Transverse colon (tissue), 4 donors: ENCODE results near the gene GPD1L. TPM values are rescaled to one million over a fixed set of nuclear protein-coding genes. Genes with fewer than 3 reads are reported as not detected.
A peak's percentile ranks its signal among the peaks of the same experiment; 100 is the strongest.

Experiments
- DNase-seq: peaks from one replicate; pipeline ENCODE4 v3.0.0-alpha.2; 2019
- H3K27ac ChIP-seq, 4 donors: fragments of 200-600 bp; sonication (generic); 2 replicates each; pipeline ENCODE4 v1.5.1; 2016 to 2018; ENCODE audit warnings: inconsistent platforms in 4 of 4
- H3K27me3 ChIP-seq: fragments of 200-600 bp; sonication (generic); 2 replicates; pipeline ENCODE4 v1.5.1; 2017; ENCODE audit warnings: inconsistent platforms
- H3K36me3 ChIP-seq, 4 donors: fragments of 200-600 bp; sonication (generic); 2 replicates each; pipeline ENCODE4 v1.5.1; 2017 to 2019; ENCODE audit warnings: inconsistent platforms in 4 of 4
- H3K4me1 ChIP-seq, 4 donors: fragments of 200-600 bp; sonication (generic); 2 replicates each; pipeline ENCODE4 v1.5.1; 2017 to 2020; ENCODE audit warnings: inconsistent platforms in 4 of 4
- H3K4me3 ChIP-seq, 4 donors: fragments of 200-600 bp; sonication (generic); 1 replicate in 1 of 4; 2 replicates in 3 of 4; pipeline versions ENCODE4 v1.5.1 to v1.6.1; 2017 to 2019; ENCODE audit warnings: inconsistent platforms in 4 of 4
- H3K9me3 ChIP-seq, 2 donors: fragments of 200-600 bp; sonication (generic); 2 replicates each; pipeline ENCODE4 v1.5.1; 2017 to 2019; ENCODE audit warnings: inconsistent platforms in 2 of 2
- CTCF ChIP-seq, 5 experiments: fragments of 200-600 bp in 3 of 5; fragments of 450-650 bp in 2 of 5; sonication (generic) in 3 of 5; IDR thresholded peaks; 1 replicate in 2 of 5; 2 replicates in 3 of 5; pipeline ENCODE4 v1.5.1; 2016 to 2017; ENCODE audit warnings: antibody characterized with exemption in 5 of 5, inconsistent platforms in 3 of 5, mild to moderate bottlenecking in 2 of 5, moderate library complexity in 1 of 5
- EP300 ChIP-seq: sonication (generic); formaldehyde crosslinking; IDR thresholded peaks from one replicate; pipeline ENCODE4 v1.6.1; 2017; ENCODE audit warnings: antibody characterized with exemption, low read depth
- POLR2A ChIP-seq: fragments of 450-650 bp; IDR thresholded peaks from one replicate; pipeline ENCODE4 v1.6.1; 2016; ENCODE audit warnings: antibody characterized with exemption, mild to moderate bottlenecking, moderate library complexity
- POLR2AphosphoS5 ChIP-seq, 3 donors: sonication (generic); formaldehyde crosslinking; IDR thresholded peaks; one replicate each; pipeline ENCODE4 v1.6.1; 2016; ENCODE audit warnings: antibody characterized with exemption in 3 of 3
- WGBS, 2 donors: methylation state at CpG; one replicate each; pipeline ENCODE4 v1.1.5; 2018; ENCODE audit warnings: low coverage in 1 of 2; 5-methylcytosine and 5-hydroxymethylcytosine counted together
- in situ Hi-C, 4 donors: fragments of 200-750 bp; cut with MboI; loops; one replicate each; pipeline versions ENCODE4 v1.15.0 to v1.15.1; 2017; ENCODE audit warnings: low sequenced_read_pairs in 3 of 4, low pct_ligation_motif_present in 1 of 4, low pct_unique_long_range_greater_than_20kb in 1 of 4
- intact Hi-C: fragments of 100-400 bp; cut with DNase I; formaldehyde crosslinking; loops from one replicate; pipeline ENCODE4 v1.15.1; 2023; ENCODE audit warnings: low total_unique reads
- total RNA-seq, 4 donors: library from RNA; depleted of rRNA; stranded (reverse); fragments of >200 nt; gene quantifications; one replicate each; pipeline ENCODE4 v1.1.0, GENCODE V29; 2016

Gene GPD1L
- total RNA-seq, 4 donors from 2014 or later = 35.6 to 107 (median 66.5) TPM

- intact Hi-C loops = loop anchor here (5.0 kb wide), 1 partner anchor 39 kb away; no protein-coding TSS in a partner anchor
- TF ChIP-seq POLR2A = no peak
- TF ChIP-seq EP300 = no peak
- TF ChIP-seq CTCF (IDR thresholded peaks at IDR 0.05) = no peak
- no peak for TF ChIP-seq POLR2AphosphoS5 (IDR thresholded peaks at IDR 0.05)
- Histone ChIP-seq H3K4me1 (peaks cover 0 to 5% (median 2%) of the 10 kb centered on the region in 4 donors), H3K4me3 (no peak overlapping the region), H3K9me3 (no peaks in the 10 kb centered on the region), H3K27ac (peak overlapping the region in 1 of 4 donors; percentile 21), H3K36me3 (no peaks in the 10 kb centered on the region), H3K27me3 (no peaks in the 10 kb centered on the region)
- 24 to 42% methylated on average over 7 to 10 of the region's 10 CpGs for WGBS, 2 donors
- in situ Hi-C loops = no loop called here
- DNase-seq = peak; percentile 48
Observed at GRCh38 chr3:32216172-32216783, 109.9 kb downstream of the GPD1L start.

- WGBS, 2 donors = 86 to 100% methylated on average over 1 to 2 of the region's 2 CpGs
- TF ChIP-seq POLR2AphosphoS5 (IDR thresholded peaks at IDR 0.05) (no peak), EP300 (no peak), CTCF (IDR thresholded peaks at IDR 0.05) (no peak), POLR2A (no peak)
- H3K9me3 ChIP-seq = no peaks in the 10 kb centered on the region
- peaks cover 0 to 5% (median 2%) of the 10 kb centered on the region in 4 donors for H3K4me1 ChIP-seq
- in situ Hi-C loops (no loop called here), intact Hi-C loops (loop anchor here (5.0 kb wide), 1 partner anchor 40 kb away; no protein-coding TSS in a partner anchor)
- no peak for DNase-seq
- no peak overlapping the region for H3K4me3 ChIP-seq
- no peaks in the 10 kb centered on the region for H3K36me3 ChIP-seq
- H3K27ac ChIP-seq = no peak overlapping the region
- H3K27me3 ChIP-seq = no peaks in the 10 kb centered on the region
Observed at GRCh38 chr3:32217339-32217738, 110.9 kb downstream of the GPD1L start.

Other genes starting within 250 kb of the GPD1L start
- 10 to 100 TPM in 3 of 4 donors, 1 to 10 TPM in 1; 10.0 to 34.8 (median 19.5) TPM for gene OSBPL10, start 125.4 kb upstream of the GPD1L start, total RNA-seq
- 1 to 10 TPM in 2 of 4 donors, under 1 TPM in 1, not detected in 1; 0.41 to 5.4 (median 1.6) TPM for gene ZNF860, start 124.9 kb upstream of the GPD1L start, total RNA-seq
- gene CMTM8, start 132.1 kb downstream of the GPD1L start, total RNA-seq = 10 to 100 TPM in 1 of 4 donors, 1 to 10 TPM in 3; 4.4 to 39.2 (median 7.4) TPM